ENCODE data around the gene SLC7A7.

- TF ChIP-seq EP300 (conservative IDR thresholded peaks at IDR 0.05; ENCODE audit: poor library complexity, severe bottlenecking) (no peak), CTCF (IDR thresholded peaks at IDR 0.05; ENCODE audit: poor library complexity, severe bottlenecking) (no peak), REST (IDR thresholded peaks at IDR 0.05; ENCODE audit: borderline replicate concordance) (no peak), SMC3 (conservative IDR thresholded peaks at IDR 0.05; ENCODE audit: poor library complexity) (no peak), MXI1 (conservative IDR thresholded peaks at IDR 0.05; ENCODE audit: poor library complexity, severe bottlenecking) (no peak), POLR2AphosphoS5 (IDR thresholded peaks at IDR 0.05) (no peak), EZH2 (IDR thresholded peaks at IDR 0.05; ENCODE audit: borderline replicate concordance, insufficient read depth, low read length, poor library complexity, severe bottlenecking) (no peak), TAF1 (IDR thresholded peaks at IDR 0.05; ENCODE audit: low read depth) (no peak)
Measured at GRCh38 chr14:22764382-22764781, 50.9 kb downstream of the SLC7A7 start.

Measured in neural cell (in vitro differentiated cells).